Neuron (in vitro differentiated cells): ENCODE results near the gene TUSC2.
"Not testable (repeated sequence)": the region's sequence is repeated elsewhere in the genome, so short reads cannot be mapped to it uniquely, and the experiment has no call there.

Source experiments
- H2AFZ ChIP-seq: one replicate; pipeline ENCODE4 v1.6.1; 2013; ENCODE audit warnings: low read depth, mild to moderate bottlenecking, inconsistent platforms, low read length, moderate library complexity
- H3K27me3 ChIP-seq: one replicate; pipeline ENCODE4 v1.6.1; 2013; ENCODE audit warnings: low read length; ENCODE audit not compliant: insufficient read depth
- H3K36me3 ChIP-seq: one replicate; pipeline ENCODE4 v1.6.1; 2013; ENCODE audit warnings: low read length; ENCODE audit not compliant: insufficient read depth
- H3K4me1 ChIP-seq: one replicate; pipeline ENCODE4 v1.6.1; 2013; ENCODE audit warnings: low read length; ENCODE audit not compliant: insufficient read depth
- H3K4me3 ChIP-seq: 2 replicates; pipeline ENCODE4 v1.5.1; 2013; ENCODE audit warnings: mild to moderate bottlenecking, low read length, moderate library complexity
- H3K9me3 ChIP-seq: one replicate; pipeline ENCODE4 v1.6.1; 2013; ENCODE audit warnings: low read length

Gene TUSC2

DNA sequence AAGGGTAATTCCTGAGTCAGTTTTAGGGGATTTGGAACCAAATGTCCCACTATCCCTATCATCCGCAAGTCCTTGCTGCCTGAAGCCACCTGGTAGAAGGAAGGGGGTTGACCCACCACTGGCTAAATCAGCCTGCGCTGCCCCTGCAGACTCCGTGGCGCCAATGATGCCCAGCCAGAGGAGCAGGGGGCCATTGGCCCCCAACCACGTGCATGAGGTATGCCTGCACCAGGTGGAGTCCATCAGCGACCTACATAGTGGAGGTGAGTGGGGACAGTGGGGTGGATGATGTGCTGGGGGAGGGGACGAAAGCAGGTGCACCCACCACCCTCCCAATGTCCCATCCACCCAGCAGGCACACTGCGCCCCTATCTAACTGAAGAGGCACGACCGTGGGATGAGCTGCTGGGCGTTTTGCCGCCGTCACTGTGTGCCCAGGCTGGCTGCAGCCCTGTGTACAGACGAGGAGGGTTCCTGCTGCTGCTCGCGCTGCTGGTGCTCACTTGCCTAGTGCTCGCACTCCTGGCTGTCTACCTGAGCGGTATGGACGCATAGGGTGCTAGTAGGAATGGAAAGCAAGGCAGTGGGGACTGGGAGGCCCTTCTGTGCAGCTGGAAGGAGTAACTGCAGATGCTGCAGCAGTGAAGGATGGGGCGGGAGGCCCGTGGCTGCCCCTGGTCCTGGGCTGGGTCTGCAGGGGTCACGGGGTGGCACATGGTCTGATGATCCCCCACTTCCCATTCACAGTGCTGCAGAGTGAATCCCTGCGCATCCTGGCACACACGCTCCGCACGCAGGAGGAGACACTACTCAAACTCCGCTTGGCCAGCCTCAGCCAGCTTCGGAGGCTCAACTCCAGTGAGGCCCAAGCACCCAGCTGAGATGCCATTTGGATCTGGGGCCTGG, 41.4 kb downstream of the TUSC2 start:
- H2AFZ ChIP-seq = no peak overlapping the region
- peaks cover 6% of the 10 kb centered on the region for H3K4me1 ChIP-seq
- H3K9me3 ChIP-seq = no peaks in the 10 kb centered on the region
- H3K36me3 ChIP-seq = peaks cover 32% of the 10 kb centered on the region
- no peaks in the 10 kb centered on the region for H3K27me3 ChIP-seq
- H3K4me3 ChIP-seq = no peak overlapping the region

DNA sequence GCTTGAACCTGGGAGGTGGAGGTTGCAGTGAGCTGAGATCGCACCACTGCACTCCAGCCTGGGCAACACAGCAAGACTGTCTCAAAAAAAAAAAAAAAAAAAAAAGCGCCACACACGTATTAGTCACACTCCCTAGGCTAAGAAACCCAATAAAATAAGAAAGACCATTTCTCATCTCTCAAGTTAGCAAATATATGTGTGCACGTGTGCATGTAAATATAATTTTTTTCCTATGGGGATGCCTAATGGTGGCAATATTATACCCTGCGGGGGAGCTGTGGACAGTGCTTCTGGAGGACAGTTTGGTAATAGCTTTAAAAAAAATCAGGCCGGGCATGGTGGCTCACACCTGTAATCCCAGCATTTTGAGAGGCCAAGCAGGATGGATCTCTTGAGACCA, 43.9 kb downstream of the TUSC2 start:
- H3K9me3 ChIP-seq, H3K4me3 ChIP-seq, H3K4me1 ChIP-seq, H3K27me3 ChIP-seq, H2AFZ ChIP-seq: not testable (repeated sequence)
- peaks cover 23% of the 10 kb centered on the region for H3K36me3 ChIP-seq

DNA sequence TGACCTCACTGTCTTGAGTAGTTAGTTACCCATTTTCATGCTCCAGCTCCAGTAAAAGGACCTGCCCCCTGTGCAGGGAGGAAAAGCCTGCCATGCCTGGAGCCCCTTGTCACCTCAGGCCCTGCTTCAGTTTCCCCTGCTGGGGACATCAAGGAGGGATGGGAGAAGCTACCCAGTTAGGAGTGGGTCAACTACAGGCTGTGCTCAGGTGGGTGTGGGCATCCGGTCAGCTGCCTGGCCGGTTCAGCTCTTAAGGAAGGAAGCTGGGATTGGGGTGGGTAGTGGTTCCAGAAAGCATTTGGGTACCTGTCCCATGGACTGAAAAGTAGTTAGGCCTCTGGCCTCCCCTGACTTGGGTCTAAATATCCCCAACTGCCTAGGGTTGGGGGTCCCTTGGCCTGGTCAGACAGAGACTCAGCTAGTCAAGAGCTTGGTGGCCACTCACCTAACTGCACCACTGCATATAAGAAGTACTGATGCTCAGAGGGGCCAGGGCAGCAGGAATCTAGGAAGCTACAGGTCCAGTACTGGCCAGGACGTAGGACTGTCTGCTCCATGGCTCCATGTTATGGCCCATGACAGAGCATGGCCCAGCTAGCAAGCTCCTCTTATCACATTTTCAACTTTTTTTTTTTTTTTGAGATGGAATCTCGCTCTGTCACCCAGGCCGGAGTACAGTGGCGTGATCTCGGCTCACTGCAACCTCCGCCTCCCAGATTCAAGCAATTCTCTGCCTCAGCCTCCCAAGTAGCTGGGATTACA, 48.6 kb downstream of the TUSC2 start:
- Histone ChIP-seq H3K36me3 (no peaks in the 10 kb centered on the region), H3K4me3 (no peak overlapping the region), H2AFZ (no peak overlapping the region), H3K27me3 (no peaks in the 10 kb centered on the region), H3K4me1 (no peaks in the 10 kb centered on the region), H3K9me3 (no peaks in the 10 kb centered on the region)

DNA sequence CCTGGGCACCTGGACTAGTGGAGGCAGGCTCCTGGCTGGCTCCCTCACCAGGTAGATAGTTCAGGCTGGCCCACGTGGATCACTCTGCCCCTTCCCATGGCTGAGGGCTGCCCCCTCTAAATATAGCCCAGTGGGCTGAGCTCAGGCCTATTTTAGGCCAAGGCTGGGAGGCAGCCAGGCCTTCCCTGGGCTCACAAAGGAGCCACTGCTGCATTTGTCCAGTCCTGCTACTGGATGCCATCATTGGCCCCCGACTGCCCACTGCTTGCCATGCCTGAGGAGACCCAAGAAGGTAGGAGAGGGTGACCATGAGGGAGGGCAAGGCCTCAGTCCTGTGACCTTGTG, 49.2 kb downstream of the TUSC2 start, which contains the start of gene LSMEM2:
LSMEM2 (plus strand) TSS at position 208 of the 345 bp plus-strand sequence; CDS start at position 235, 27 bp downstream.
- Histone ChIP-seq H3K4me3 (no peak within 1 kb of the TSS), H2AFZ (no peak within 1 kb of the TSS), H3K4me1 (no peaks in the 10 kb centered on the region), H3K27me3 (no peaks in the 10 kb centered on the region), H3K9me3 (no peaks in the 10 kb centered on the region), H3K36me3 (no peaks in the 10 kb centered on the region)

DNA sequence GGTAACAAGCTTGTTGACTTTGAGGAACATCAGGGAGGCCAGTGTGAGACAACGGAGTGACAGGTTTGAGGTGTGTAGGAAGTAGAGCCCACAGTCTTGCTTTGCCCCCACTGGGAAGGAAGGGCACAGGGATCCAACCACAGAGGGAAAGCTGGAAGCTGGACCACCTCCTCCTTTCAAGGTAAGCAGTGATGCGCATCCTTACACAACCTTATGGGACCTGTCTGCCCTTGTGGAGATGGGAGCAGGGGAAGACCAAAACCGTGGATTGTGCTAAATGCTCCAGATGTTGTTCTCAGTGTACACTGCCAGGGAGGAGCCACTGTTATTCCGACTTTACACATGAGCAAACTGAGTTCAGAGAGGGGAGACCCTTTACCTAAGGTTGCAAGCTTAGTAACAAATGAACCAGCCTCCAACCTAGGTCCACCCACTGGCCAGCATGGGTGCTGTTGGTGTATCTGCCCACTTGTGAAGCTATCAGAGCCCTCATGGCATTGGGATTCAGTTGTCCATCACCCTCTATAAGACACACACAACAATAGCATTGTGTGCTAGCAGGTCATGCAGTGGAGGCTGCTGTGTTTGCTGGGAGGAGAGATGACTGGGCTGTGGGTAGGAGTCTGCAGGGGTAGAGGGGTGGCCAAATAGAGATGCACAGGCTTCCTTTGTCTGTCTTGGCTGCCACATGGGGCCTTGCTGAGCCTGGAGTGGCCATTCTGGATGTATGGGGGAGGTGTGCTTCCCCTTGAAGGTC, 49.7 kb downstream of the TUSC2 start:
- no peaks in the 10 kb centered on the region for H3K36me3 ChIP-seq
- no peak overlapping the region for H2AFZ ChIP-seq
- no peaks in the 10 kb centered on the region for H3K4me1 ChIP-seq
- no peaks in the 10 kb centered on the region for H3K27me3 ChIP-seq
- no peaks in the 10 kb centered on the region for H3K9me3 ChIP-seq
- H3K4me3 ChIP-seq = no peak overlapping the region

DNA sequence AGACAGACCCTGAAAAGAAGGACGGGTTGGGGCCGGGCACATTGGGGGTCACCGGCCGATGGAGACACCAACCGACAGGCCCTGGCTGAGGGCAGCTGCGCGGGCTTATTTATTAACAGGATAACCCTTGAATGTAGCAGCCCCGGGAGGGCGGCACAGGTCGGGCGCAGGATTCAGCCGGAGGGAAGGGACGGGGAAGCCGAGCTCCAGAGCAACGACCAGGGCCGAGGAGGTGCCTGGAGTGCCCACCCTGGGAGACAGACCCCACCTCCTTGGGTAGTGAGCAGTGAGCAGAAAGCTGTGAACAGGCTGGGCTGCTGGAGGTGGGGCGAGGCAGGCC, 51.3 kb downstream of the TUSC2 start:
- no peaks in the 10 kb centered on the region for H3K27me3 ChIP-seq
- H3K4me3 ChIP-seq = no peak overlapping the region
- no peaks in the 10 kb centered on the region for H3K36me3 ChIP-seq
- H3K4me1 ChIP-seq = peaks cover 2% of the 10 kb centered on the region
- H2AFZ ChIP-seq = no peak overlapping the region
- no peaks in the 10 kb centered on the region for H3K9me3 ChIP-seq

DNA sequence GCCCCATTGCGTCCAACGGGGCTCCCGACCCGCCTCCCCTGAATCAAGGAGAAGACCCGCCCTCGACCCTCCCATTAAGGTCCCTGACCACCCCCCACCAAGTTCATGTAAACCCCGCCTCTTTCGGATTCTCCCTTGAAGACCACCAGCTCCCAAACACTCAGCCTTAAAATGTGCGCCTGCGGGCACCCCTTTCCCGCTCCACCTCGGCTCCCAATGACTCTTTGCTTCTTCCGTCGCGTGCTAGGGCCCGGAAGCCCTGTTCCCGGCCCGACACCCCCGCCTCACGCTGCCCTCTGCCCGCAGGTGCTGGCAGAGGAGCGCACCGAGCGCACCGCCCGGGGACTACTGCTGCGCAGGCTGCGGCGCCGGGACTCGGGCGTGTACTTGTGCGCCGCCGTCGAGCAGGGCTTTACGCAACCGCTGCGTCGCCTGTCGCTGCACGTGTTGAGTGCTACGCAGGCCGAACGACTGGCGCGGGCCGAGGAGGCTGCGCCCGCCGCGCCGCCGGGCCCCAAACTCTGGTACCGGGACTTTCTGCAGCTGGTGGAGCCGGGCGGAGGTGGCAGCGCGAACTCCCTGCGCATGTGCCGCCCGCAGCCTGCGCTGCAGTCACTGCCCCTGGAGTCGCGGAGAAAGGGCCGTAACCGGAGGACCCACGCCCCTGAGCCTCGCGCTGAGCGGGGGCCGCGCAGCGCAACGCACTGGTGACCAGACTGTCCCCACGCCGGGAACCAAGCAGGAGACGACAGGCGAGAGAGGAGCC, 51.8 kb downstream of the TUSC2 start:
- H3K36me3 ChIP-seq = no peaks in the 10 kb centered on the region
- H3K9me3 ChIP-seq = no peaks in the 10 kb centered on the region
- no peak overlapping the region for H3K4me3 ChIP-seq
- H2AFZ ChIP-seq = no peak overlapping the region
- peaks cover 2% of the 10 kb centered on the region for H3K4me1 ChIP-seq
- H3K27me3 ChIP-seq = no peaks in the 10 kb centered on the region

DNA sequence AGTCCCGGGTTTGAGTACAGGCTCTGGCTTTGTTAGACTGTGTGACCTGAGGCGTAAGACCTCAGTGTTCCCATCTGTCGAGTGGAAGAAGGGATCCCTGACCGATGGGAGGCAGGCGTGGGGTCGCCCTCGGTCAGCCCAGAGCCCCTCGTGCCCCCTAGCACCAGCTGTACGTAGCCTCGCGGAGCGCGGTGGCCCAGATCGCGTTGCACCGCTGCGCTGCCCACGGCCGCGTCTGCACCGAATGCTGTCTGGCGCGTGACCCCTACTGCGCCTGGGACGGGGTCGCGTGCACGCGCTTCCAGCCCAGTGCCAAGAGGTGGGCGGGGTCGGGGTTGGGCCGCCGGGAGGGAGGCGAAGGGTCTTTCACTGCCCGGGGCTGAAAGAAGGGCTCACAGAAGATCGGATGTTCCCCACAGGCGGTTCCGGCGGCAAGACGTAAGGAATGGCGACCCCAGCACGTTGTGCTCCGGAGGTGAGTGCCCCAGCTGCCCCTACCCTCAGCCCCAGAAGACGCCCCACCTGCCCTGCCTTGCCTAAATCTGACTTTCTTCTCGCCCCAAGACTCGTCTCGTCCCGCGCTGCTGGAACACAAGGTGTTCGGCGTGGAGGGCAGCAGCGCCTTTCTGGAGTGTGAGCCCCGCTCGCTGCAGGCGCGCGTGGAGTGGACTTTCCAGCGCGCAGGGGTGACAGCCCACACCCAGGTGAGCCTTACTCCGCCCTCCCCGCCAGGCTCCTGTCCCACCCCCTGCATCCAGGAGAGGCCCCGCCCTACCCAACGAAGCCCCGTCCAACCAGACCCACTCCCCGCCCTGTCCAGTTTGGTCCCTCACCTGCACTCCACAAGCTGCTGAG, 52.7 kb downstream of the TUSC2 start:
- Histone ChIP-seq H3K4me1 (peaks cover 2% of the 10 kb centered on the region), H3K27me3 (no peaks in the 10 kb centered on the region), H3K9me3 (no peaks in the 10 kb centered on the region), H3K4me3 (no peak overlapping the region), H3K36me3 (no peaks in the 10 kb centered on the region), H2AFZ (no peak overlapping the region)
